Measurements from ENCODE around the gene GLI3.

GLI3 gene

DNA sequence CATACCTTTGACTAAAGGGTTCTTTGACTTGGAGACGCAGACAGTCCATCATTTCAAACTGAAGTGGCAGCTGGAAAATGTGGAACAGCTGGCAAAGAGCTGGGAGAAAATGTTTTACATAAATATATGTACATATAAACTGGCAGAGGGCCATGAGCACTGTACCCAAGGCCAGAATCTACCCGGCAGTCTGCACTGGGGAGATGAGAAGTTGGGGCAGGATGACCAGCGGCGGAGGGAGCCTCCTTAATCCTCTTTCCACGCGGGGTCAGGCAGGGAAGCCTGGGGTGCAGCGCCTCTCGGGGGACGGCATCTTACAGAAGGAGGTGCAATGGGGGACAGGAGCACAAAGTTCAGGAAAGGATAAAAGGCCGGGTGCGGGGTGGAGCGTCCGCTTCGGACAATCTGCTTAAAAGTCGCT, 1.3 kb downstream of the GLI3 start:
- no peak for DNase-seq

DNA sequence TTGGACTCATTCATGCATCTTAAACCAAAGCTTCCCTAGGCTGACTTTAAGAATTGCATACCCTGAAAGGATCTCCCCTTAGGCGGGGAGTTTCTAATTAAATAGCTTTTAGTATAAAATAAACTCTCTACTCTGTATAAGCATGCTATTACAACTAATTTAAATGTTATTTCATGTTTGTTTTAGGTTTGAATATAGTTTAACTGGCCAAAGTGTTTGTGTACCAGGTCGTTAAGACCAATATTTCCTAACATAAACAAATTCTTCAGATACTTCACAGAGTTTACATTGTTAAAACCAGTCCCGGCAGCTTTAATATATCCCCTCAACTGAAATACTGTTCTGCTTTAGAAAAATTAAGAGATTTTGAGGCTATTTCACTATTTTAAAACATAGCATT, 2.3 kb downstream of the GLI3 start:
- DNase-seq: no peak

DNA sequence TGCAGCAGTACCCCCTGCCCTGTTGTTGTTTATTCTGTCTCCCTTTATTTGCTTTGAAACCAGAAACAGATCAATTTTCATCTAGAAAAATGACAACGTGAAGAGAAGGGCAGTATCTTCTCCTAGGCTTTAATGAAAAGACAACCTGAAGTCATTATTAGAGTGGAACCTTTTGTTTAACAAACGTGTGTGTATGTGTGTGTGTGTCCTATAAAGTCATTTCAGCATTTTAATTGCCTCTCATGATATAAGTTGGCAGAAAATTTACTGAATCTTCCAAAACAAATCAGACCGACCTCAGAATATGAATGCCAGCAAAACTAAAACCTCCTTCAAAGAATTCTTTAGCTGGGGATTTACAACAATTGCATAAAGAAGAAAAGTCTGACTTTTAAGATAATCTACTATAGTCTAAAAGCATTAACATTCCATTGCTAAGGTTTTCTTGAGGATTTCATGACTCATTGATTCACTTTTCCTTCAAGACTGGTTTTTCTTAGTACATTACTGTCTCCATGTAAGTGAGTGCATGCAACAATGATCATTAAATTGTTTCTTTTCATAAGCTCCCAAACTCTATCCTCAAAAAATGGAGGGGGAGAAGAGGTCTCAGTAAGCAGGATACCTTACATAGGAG, 3.2 kb downstream of the GLI3 start:
- no peak for DNase-seq

DNA sequence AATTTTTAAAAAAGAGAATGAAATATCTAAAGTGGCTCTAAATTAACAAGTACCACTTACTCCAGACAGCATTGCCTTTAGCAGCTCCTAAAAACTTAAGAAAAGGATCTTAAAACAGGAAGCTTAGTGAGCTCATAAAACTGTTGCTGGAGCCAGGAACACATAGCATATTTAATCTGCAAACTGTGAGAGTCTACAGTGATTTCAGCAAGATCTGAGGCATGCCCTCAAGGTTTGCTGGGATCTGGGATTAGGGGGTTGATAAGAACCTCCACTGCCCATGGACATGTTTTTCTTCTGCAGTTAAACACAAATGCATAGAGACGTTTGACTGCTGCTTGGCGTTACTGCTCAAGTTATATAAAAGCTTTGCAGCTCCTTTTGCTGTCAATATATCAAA, 3.8 kb downstream of the GLI3 start:
- DNase-seq: no peak

DNA sequence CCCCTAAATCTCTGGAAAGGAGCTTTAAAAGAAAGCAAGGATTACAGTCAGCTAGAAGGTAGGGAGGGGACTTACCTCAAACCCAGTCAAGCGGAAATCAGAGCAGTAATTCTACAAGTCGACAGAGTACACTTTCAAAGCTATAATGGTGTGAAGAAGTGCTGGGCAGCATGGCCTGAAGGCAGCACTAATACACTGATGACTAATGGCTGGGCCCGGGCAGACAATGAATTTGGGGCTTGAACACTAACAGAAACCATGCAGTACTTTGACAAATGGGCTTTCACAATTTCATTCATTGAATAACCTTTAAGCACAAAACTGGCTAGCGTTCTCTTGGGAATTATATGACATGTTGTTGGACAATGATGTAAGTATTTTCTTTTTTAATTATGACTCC, 4.7 kb downstream of the GLI3 start:
- DNase-seq: no peak

DNA sequence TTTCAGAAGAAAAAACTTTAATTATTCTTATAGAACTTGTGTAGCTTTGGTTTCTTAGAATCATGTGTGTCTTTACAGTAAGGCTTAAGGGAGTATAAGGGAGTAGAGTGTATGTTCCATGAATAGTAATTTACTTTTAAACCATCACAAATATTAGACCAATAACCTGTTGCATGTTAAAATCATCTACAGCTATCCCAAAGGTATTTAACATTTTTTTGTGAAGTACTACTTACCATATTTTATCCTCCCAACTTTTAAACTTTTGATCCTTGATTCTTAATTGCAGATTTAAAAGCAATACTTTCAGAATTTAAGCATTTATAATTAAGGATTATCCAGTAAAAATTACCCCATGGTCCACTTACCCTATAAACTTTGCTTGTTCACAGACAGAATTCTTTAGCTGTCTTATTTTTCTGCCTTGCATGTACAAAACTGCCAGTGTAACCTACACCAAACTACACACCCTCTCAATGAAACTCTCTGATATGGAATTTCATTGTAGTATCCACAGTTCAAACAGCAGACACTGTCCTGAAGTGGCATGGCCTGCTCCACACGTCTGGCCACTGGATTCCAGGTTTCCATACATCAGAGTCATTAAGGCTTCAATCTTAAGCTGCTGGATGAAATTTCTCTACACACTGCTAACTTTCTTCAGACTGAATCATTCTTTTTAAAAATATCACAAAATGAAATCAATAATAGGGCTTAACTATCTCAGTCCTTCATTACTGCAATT, 5.8 kb downstream of the GLI3 start:
- no peak for DNase-seq

DNA sequence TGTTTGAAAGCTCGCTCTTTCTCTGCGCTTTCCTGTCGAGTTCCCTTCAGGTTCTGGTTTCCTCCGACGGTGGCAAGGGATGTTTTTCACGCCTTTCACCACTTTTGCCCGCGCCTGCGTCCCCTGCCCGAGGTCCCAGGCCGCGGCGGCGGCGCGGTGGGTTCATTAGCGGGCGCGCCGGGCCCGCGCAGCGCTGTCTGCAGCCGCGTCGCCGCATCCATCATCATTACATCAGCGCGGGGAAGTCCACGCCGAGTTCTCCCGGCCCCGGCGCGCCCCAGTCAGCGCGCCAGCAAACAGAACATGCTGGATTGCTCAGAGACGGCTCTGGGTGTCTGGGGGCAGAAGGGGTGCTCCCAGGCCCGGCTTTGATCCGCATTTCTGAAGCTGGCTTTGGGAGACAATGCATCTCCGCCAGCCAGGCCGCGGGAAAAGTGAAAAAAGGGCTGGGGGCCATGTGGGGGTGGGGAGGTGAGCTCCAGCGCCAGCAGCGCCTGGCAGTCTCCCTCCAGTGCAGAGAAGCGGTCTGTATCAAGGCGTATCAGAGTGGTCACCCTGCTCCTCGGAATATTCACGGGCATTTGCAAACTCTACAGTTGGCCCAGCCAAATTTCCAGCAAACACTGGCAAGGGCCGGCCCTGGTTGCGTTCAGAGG, 8.9 kb downstream of the GLI3 start:
- DNase-seq: no peak

DNA sequence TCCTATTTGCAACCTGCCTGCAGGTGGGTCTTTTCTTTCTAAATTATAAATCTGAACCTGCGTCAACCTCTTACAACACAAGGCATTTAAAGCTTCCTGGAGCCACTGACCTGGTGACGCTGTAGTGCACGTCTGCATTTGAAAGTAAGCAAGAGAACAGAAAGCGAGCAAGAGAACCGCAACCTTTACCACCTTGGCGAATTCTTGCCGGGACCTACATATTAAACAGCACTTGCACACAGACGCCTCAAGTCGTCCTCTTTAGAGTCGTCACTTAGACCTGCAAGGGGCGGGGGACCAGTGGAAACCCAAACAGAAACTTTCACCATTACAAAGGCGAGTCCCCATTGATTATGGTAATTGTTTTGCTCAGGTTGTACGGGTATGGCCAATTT, 9.5 kb downstream of the GLI3 start:
- DNase-seq: no peak

DNA sequence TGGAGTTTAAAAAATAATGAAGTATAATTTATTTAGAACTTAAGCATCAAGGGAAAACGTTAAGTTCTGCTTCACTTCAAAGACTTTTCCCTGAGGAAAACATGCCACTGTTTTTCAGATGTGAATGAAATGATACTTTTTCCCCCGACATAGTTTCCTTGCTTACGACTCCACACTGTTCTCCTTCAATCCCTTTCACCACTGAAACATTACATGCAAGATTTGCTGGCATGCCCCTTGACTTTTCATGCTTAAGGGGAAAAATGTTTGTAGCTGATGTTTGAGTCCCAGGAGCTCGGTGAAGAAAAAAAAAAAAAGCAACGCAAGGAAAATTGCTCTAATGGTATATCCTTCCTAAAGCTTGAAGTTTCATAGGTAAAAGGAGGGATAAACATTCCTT, 10.0 kb downstream of the GLI3 start:
- no peak for DNase-seq

DNA sequence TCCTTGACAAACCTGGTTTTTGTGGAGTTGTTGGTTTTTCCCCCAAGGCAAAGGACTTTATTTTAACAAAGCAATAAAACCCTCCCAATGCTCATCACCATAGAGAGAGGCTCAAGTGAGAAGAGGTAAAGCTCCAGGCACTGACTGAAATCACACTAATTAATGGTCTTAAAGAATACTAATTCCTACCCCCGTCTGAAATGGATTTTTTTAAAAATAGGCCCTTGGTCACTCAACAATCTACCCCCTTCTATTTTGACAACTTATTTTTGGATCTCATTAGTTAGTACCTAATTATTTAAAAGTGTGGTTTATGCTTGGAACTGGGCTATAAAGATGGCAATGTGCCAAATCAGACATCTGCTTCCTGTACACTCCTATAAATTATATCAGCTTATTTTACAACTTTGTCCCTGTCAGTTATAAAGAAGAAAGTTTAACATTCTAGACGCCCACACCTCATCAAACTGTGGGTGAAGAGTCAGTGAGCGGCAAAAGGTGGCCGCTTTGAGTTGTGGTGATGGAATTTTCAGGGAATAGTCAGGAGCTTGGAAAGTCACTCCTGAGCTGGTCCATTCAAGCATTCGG, 10.6 kb downstream of the GLI3 start:
- DNase-seq: no peak

DNA sequence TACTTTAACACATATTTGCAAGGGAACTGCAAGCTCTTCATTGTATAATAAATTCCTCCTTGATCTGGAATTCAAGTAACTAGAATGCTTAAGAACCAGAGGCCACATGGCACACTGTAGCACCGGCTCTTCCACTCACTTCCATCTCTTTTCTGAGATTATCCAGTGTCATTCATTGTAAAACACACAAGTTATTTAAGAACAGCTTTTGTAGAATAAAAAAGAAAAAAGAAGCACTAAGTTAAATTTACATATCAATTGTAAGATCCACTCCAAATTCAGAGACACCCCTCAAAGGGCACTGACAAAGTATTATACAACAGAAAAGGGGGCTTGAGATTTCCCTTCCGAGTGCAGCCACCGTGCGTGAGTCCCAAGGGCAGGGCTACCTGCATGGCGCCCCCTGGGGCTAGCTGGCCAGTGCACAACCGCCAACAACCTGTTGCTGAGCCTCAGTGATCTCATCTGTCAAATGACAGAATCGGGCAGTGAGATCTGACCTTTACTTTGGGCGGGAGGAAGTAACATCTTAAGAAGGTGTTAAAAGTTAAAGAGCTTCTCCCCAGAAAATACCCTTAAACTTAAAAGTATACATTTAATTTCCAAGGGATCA, 12.5 kb downstream of the GLI3 start:
- no peak for DNase-seq

DNA sequence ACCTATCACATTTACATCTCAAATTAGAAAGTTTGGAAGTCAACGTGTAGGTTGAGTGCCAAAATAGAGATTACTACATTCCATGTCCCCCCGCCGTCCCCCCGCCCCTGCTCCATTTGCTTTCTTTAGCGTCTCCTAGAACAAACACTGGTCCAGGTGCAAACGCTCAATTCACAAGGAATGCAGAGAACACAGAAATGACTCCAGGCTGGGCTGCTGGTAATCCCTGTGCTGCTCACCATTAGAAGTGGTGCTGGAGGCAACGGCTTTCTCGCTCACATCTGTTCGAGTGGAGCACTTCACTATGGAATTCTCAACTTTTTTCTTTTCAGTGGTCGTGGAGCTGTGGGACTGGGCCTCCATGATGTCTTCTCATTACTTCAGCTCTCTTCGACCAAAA, 14.1 kb downstream of the GLI3 start:
- no peak for DNase-seq

DNA sequence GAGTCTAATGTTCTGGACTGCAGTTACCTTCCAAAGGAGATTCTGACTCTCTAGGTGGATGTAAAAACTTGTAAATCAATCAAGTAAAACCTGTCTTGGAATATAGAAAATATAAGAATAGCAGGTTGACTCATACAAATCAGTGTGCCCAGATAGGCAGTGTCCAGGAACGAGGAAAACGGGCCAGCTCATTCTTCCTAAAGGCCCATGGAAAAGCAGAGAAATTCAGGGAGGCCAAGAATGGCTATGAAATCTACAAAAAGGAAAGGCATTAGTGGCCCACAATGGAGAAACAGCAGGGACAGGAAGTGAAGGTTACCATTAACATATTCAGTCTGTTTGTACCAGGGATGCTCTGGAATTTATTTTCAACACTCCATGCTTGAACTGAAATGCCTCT, 14.9 kb downstream of the GLI3 start:
- no peak for DNase-seq

DNA sequence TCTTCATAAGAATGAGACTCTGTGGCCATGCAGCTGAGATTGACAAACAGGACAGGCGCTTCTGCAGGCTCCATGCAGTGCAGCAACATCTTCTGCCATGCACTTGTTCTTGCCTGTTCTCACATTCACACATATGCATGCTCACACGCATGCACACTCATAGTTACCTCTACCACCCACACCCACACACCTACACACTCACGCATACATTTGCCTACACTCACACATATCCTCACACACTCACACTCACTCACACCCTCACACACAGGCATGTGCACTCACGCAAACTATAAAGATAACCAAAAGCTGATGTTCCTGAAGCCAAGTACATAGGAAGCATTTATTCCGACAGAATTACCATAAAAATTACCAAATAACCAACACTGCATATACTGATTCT, 15.7 kb downstream of the GLI3 start:
- DNase-seq: no peak

DNA sequence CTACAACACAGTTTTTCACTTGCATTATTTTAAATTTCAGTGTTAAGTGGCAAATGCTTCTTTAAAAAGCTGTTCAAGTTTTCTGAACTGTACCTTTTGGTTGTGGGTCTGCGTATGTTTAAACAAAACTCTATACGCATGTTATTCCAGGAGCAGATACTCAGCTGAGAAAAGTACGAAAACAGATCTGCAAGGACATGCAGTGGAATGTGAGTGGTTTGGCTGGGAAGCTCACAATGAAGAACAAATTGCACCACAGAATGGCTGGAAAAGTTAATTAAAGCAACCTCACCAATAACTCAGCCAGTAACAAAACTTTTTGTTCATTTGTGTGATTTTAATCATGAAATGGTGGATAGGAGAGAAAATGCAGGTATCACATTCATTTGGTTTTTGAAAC, 17.6 kb downstream of the GLI3 start:
- DNase-seq: no peak

DNA sequence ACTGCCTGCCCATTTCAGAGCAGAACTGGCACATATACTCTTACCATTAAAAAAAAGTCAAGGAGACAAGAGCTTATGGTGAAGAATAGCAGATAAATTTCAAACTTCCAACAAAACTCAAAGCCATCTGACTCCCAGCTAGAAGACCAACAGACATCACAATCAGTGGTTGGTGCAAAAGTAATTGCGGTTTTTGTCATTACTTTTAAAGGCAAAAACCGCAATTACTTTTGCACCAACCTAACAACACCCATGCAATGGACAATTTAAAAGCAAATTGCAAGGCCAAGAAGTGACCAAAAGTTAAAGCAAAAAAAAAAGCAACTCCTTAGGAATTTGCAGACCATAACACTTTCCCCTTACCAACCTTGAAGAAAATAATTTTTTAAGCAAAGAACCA, 18.8 kb downstream of the GLI3 start:
- no peak for DNase-seq

DNA sequence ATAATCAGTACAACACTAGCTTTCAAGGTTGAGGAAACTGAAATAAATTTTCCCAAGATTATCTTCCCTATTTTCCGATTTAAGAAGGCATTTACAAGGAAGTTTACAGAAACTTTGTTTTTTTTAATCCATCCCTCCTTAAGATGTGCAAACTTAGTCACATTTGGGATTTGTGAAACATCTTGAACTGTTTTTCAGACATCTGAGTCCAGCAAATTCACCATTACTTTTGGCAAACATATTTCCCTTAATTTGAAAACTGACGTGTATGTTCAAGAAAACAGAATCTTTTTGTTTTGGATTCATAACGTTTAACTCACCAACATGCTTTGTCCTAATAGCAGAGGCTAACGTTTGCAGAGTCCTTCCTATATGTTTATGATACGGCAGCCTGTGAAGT, 19.5 kb downstream of the GLI3 start:
- DNase-seq: no peak

DNA sequence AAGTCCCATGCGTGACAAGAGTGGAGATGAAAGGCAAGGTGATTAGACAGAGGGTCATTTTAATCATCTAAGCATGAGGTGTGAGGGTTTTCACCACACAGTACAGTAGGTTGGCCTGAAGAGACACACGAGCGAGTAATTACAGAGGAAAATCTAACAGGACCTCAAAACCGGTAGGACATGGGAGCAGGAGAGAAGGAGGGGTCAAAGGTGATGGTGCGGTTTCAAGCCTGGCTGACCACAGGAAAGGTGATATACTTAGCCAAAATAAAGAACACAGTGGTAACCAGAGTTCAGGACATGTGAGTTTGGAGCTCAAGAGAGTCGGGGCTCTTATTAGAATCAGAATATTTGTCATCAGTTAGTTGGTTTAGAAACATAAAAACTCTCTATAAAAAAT, 20.0 kb downstream of the GLI3 start:
- DNase-seq: no peak

DNA sequence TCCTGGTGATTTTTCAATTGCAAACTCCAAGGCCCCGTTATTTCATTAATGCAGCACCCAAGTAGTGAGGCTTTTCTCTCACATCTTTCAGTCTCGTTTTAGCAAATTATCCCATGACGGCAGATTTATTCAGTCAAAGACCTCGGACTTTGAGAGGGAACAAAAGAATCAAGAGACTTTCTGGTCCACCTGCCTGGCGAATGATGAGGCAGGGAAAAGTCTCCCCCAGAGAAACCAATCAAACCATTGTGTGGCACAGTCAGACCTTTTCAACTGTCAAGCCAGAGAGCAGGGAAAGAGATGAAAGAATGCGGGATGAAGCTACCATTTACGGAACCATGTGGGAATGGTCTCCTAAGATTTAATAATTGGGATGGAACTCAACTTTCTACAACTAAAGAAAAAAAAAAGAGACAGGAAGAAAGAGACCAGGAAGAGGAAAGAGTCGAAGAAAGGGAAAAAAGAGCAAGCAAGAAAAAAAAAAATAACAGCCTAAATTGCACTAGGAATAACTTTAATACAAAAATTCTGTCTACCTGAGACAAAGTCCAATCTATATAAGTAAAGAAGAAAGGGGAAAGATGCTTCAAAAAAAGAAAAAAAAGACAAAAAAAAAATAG, 22.8 kb downstream of the GLI3 start:
- DNase-seq: no peak

DNA sequence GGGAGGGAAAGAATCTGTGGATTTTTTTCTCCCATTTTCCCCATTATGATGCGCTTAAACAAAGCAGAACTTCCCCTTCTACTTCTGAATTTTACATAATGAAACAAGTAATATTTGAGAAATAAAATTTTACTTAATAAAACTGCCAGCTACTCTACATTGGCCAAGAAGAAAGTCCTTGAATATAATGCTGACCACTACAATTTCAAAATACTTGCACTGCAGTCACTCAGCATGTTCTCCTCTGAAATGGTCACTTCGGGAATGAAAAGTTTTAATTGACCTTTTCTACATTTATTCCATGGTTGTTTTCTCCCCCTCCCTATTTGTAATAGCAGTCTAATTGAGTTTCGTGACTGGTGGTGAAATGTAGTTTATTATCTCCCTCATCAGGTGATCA, 23.9 kb downstream of the GLI3 start:
- no peak for DNase-seq

DNA sequence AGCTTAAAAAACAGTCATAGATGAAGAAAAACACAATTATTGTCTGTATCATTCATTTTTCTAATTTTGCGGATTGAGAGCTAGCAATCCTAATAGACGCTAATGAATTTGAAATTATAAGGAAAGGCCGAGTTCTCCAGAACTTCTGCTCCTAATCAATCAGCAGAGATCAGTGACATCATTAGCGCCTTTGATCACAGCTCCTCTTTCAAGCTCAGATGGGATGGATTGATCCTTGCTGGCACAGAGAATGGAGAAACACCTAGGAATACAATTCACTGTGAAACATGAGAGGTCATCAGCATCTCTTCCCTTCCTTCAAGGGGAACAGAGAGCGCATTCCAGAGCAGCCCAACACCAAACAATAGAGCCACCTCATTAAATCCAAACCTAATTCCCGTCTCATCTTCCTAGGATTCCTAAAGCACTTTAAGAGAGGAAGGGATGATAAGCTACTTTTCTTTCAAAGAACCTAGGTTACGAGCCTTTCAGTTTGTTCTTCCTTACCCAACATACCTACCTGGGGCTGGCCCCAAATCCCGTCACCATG, 24.4 kb downstream of the GLI3 start:
- no peak for DNase-seq

DNA sequence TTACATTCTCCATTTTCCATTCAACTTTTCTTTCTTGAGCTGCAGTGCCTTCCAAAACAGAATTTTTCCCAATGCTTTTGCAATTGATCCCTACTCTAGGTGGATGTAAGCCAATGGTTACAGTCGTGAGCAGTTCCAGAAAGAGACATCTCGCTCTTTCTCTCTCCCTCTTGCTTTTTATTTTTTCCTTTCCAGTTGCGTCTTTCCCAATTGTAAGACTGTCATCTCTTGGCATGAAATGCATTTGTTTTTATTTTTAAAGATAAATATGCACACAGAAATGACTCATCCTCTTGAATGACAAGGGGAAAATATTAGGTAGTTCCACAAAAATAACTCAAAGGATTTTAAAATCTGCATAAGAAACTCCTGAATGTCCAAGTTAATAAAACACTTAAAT, 25.1 kb downstream of the GLI3 start:
- no peak for DNase-seq

DNA sequence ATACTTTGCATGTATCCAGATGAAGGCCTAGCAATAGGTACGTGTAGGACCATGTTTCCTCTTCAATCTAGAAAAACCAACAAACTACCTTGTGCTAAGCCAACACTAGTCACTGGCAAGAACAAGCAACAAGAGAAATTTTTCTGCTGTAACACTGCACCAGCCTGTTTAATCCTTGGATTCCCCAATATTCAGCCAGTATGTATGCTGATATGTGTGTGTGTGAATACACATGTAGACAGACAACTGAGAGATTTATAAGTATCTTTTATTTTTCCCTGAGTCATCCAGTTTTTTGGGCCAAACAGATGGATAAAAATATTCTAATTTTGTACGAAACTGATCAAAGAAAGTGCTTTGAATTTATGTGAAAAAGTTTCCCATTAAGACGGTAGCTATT, 26.2 kb downstream of the GLI3 start:
- no peak for DNase-seq

Measured in NCI-H524 treated with DMSO at 0.1 percent for 48 hours (cell line).